OCI-LY7 (cell line): Measurements from ENCODE around the gene MAML1.

Experiments used
- EZH2phosphoT487 ChIP-seq: fragments of 200-600 bp; sonication (generic); IDR thresholded peaks from 2 replicates; pipeline ENCODE4 v1.6.1; 2018; ENCODE audit warnings: low read depth, borderline replicate concordance, mild to moderate bottlenecking, mixed run types, antibody characterized with exemption, low read length, moderate library complexity, mixed read lengths
- TF ChIP-seq, protein P1 (sequence below): fragments of 200-600 bp; sonication (generic); conservative IDR thresholded peaks from 2 replicates; pipeline ENCODE4 v1.5.1; 2014; ENCODE audit warnings: mild to moderate bottlenecking, antibody characterized with exemption, low read length, moderate library complexity, mixed read lengths

DNA sequence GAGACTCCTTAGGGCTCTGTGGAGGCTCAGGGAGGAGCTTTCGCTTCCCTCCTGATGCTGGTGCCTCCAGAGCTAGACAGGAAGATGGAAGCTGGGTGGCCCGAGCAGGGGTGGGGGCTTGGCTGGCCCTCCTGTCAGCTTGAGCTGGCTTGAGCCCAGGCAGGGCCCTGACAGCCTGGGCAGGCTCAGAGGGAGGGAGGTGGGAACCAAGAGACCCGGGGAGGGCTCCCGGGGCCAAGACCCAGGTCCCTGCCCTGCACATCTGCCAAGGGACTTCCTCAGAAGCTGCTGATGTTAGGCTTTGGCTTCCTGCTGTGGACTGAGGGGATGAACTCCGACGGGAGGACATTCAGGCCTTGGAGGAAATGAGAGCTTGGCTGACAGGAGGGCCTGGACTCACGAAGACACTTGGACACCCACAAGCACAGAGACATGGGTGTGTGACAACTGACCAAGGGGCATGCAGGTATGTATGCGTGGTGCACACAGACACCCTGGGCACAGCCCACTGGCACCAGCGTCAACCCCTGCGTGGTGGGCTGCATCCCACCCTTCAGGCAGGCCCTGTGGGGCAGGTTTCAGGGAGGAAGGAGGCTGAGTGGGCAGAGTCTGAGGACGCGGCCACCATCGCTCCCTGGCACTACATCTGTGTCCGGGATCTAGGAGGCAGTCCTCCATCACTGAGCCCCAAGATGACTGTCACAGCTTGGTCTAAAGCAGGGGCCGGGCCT lies 59.4 kb downstream of the MAML1 start:
- TF ChIP-seq, protein P1, sequence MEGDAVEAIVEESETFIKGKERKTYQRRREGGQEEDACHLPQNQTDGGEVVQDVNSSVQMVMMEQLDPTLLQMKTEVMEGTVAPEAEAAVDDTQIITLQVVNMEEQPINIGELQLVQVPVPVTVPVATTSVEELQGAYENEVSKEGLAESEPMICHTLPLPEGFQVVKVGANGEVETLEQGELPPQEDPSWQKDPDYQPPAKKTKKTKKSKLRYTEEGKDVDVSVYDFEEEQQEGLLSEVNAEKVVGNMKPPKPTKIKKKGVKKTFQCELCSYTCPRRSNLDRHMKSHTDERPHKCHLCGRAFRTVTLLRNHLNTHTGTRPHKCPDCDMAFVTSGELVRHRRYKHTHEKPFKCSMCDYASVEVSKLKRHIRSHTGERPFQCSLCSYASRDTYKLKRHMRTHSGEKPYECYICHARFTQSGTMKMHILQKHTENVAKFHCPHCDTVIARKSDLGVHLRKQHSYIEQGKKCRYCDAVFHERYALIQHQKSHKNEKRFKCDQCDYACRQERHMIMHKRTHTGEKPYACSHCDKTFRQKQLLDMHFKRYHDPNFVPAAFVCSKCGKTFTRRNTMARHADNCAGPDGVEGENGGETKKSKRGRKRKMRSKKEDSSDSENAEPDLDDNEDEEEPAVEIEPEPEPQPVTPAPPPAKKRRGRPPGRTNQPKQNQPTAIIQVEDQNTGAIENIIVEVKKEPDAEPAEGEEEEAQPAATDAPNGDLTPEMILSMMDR = no peak
- TF ChIP-seq EZH2phosphoT487 = no peak
